OCI-LY7 (cell line): ENCODE measurements around the gene NOVA2.

ENCODE experiments used
- EZH2phosphoT487 ChIP-seq: fragments of 200-600 bp; sonication (generic); IDR thresholded peaks from 2 replicates; pipeline ENCODE4 v1.6.1; 2018; ENCODE audit warnings: low read depth, borderline replicate concordance, mild to moderate bottlenecking, mixed run types, antibody characterized with exemption, low read length, moderate library complexity, mixed read lengths
- TF ChIP-seq, protein P1 (sequence below): fragments of 200-600 bp; sonication (generic); conservative IDR thresholded peaks from 2 replicates; pipeline ENCODE4 v1.5.1; 2014; ENCODE audit warnings: mild to moderate bottlenecking, antibody characterized with exemption, low read length, moderate library complexity, mixed read lengths

DNA sequence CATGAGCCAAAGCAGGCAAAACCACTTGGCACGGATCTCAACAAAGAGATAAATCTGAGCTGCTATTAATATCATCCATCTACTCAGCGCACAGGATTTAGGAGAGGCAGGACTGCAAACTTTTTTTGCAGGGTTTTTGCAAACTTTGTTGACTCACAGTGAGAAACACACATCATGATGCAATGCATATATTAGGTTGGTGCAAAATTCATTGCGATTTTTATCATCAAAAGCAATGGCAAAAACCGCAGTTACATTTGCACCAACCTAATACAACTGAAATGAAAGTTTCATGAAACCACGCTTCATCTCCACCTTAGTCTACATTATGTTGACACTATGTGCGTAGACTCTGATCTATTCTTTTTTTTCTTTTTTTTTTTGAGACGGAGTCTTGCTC, 4.5 kb upstream of the NOVA2 start:
- TF ChIP-seq, protein P1, sequence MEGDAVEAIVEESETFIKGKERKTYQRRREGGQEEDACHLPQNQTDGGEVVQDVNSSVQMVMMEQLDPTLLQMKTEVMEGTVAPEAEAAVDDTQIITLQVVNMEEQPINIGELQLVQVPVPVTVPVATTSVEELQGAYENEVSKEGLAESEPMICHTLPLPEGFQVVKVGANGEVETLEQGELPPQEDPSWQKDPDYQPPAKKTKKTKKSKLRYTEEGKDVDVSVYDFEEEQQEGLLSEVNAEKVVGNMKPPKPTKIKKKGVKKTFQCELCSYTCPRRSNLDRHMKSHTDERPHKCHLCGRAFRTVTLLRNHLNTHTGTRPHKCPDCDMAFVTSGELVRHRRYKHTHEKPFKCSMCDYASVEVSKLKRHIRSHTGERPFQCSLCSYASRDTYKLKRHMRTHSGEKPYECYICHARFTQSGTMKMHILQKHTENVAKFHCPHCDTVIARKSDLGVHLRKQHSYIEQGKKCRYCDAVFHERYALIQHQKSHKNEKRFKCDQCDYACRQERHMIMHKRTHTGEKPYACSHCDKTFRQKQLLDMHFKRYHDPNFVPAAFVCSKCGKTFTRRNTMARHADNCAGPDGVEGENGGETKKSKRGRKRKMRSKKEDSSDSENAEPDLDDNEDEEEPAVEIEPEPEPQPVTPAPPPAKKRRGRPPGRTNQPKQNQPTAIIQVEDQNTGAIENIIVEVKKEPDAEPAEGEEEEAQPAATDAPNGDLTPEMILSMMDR = no peak
- TF ChIP-seq EZH2phosphoT487 = no peak
